NB4 (cell line): Measurements from ENCODE around the gene ERBB4.

Experiments
- MAX ChIP-seq: IDR thresholded peaks from 2 replicates; pipeline ENCODE4 v1.6.1; 2011; ENCODE audit warnings: low read depth, low read length
- POLR2A ChIP-seq: IDR thresholded peaks from 2 replicates; pipeline ENCODE4 v1.6.1; 2011; ENCODE audit warnings: mild to moderate bottlenecking; ENCODE audit not compliant: insufficient read length; ENCODE audit errors: extremely low read depth
- TF ChIP-seq, protein P1 (sequence below): IDR thresholded peaks from one replicate; pipeline ENCODE4 v1.5.1; 2012; ENCODE audit warnings: low read depth, low read length

GRCh38 chr2:212408524-212408923, 130.1 kb downstream of the ERBB4 start:
- TF ChIP-seq, protein P1, sequence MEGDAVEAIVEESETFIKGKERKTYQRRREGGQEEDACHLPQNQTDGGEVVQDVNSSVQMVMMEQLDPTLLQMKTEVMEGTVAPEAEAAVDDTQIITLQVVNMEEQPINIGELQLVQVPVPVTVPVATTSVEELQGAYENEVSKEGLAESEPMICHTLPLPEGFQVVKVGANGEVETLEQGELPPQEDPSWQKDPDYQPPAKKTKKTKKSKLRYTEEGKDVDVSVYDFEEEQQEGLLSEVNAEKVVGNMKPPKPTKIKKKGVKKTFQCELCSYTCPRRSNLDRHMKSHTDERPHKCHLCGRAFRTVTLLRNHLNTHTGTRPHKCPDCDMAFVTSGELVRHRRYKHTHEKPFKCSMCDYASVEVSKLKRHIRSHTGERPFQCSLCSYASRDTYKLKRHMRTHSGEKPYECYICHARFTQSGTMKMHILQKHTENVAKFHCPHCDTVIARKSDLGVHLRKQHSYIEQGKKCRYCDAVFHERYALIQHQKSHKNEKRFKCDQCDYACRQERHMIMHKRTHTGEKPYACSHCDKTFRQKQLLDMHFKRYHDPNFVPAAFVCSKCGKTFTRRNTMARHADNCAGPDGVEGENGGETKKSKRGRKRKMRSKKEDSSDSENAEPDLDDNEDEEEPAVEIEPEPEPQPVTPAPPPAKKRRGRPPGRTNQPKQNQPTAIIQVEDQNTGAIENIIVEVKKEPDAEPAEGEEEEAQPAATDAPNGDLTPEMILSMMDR: no peak
- no peak for TF ChIP-seq MAX
- no peak for TF ChIP-seq POLR2A
